ENCODE results near the gene ADARB2. TPM values are rescaled to one million over a fixed set of nuclear protein-coding genes. Genes with fewer than 3 reads are reported as not detected.

Gene ADARB2
- polyA plus RNA-seq, 6 donors from 2014 or later = 0.10 to 0.12 TPM; not detected in 4

- H3K9me3 Mint-ChIP-seq = peaks cover 0 to 2% (median 0%) of the 10 kb centered on the region in 7 donors
- ATAC-seq (ENCODE audit: low read depth in 2 of 2) = no peak
- no peak overlapping the region for H3K27ac Mint-ChIP-seq
- H3K4me1 Mint-ChIP-seq = no peaks in the 10 kb centered on the region
- H3K27me3 Mint-ChIP-seq = peaks cover 12 to 19% (median 19%) of the 10 kb centered on the region in 3 donors
- H3K36me3 Mint-ChIP-seq = no peaks in the 10 kb centered on the region
- DNase-seq = no peak
- H3K4me3 Mint-ChIP-seq = no peak overlapping the region
Measured at GRCh38 chr10:1175956-1176565, 561.3 kb downstream of the ADARB2 start.

- Mint-ChIP-seq H3K4me1 (no peaks in the 10 kb centered on the region), H3K27ac (no peak overlapping the region), H3K4me3 (no peak overlapping the region), H3K36me3 (no peaks in the 10 kb centered on the region), H3K9me3 (no peaks in the 10 kb centered on the region), H3K27me3 (peaks cover 10 to 20% (median 11%) of the 10 kb centered on the region in 3 donors)
- ATAC-seq (ENCODE audit: low read depth in 2 of 2) = no peak
- no peak for DNase-seq
Measured at GRCh38 chr10:1174022-1174421, 563.3 kb downstream of the ADARB2 start.

GRCh38 chr10:1173091-1173490 is 564.2 kb downstream of the ADARB2 start:
- ATAC-seq (ENCODE audit: low read depth in 2 of 2) (no peak), DNase-seq (no peak)
- no peaks in the 10 kb centered on the region for H3K36me3 Mint-ChIP-seq
- no peaks in the 10 kb centered on the region for H3K9me3 Mint-ChIP-seq
- no peaks in the 10 kb centered on the region for H3K4me1 Mint-ChIP-seq
- H3K4me3 Mint-ChIP-seq = no peak overlapping the region
- no peak overlapping the region for H3K27ac Mint-ChIP-seq
- H3K27me3 Mint-ChIP-seq = peaks cover 10 to 26% (median 13%) of the 10 kb centered on the region in 3 donors

- no peaks in the 10 kb centered on the region for H3K4me1 Mint-ChIP-seq
- H3K27ac Mint-ChIP-seq = no peak overlapping the region
- no peak overlapping the region for H3K4me3 Mint-ChIP-seq
- H3K9me3 Mint-ChIP-seq = peaks cover 0 to 2% (median 0%) of the 10 kb centered on the region in 7 donors
- DNase-seq = no peak
- no peaks in the 10 kb centered on the region for H3K36me3 Mint-ChIP-seq
- H3K27me3 Mint-ChIP-seq = peaks cover 10 to 29% (median 19%) of the 10 kb centered on the region in 3 donors
- no peak for ATAC-seq (ENCODE audit: low read depth in 2 of 2)
Measured at GRCh38 chr10:1172256-1172984, 564.9 kb downstream of the ADARB2 start.

GRCh38 chr10:1171586-1171985 is 565.7 kb downstream of the ADARB2 start:
- no peak for DNase-seq
- peak overlapping the region in 1 of 8 donors; percentile 35 for H3K4me3 Mint-ChIP-seq
- H3K4me1 Mint-ChIP-seq = no peaks in the 10 kb centered on the region
- no peaks in the 10 kb centered on the region for H3K36me3 Mint-ChIP-seq
- peaks cover 0 to 2% (median 0%) of the 10 kb centered on the region in 7 donors for H3K9me3 Mint-ChIP-seq
- ATAC-seq (ENCODE audit: low read depth in 2 of 2) = no peak
- H3K27me3 Mint-ChIP-seq = peaks cover 10 to 32% (median 23%) of the 10 kb centered on the region in 3 donors
- H3K27ac Mint-ChIP-seq = no peak overlapping the region

- ATAC-seq (ENCODE audit: low read depth in 2 of 2) = no peak
- no peaks in the 10 kb centered on the region for H3K4me1 Mint-ChIP-seq
Measured at GRCh38 chr10:1171182-1171581, 566.1 kb downstream of the ADARB2 start.

GRCh38 chr10:1170867-1171180 is 566.5 kb downstream of the ADARB2 start:
- H3K27ac Mint-ChIP-seq = no peak overlapping the region
- DNase-seq (no peak), ATAC-seq (ENCODE audit: low read depth in 2 of 2) (no peak)
- H3K9me3 Mint-ChIP-seq = peaks cover 0 to 2% (median 0%) of the 10 kb centered on the region in 7 donors
- no peaks in the 10 kb centered on the region for H3K4me1 Mint-ChIP-seq
- H3K27me3 Mint-ChIP-seq = peaks cover 10 to 32% (median 23%) of the 10 kb centered on the region in 3 donors
- H3K4me3 Mint-ChIP-seq = peak overlapping the region in 1 of 8 donors; percentile 22
- no peaks in the 10 kb centered on the region for H3K36me3 Mint-ChIP-seq

More at GRCh38 chr10:1171182-1171581, 566.1 kb downstream of the ADARB2 start:
- Mint-ChIP-seq H3K27ac (no peak overlapping the region), H3K9me3 (peaks cover 0 to 2% (median 0%) of the 10 kb centered on the region in 7 donors), H3K4me3 (peak overlapping the region in 1 of 8 donors; percentile 35), H3K27me3 (peaks cover 10 to 32% (median 23%) of the 10 kb centered on the region in 3 donors), H3K36me3 (no peaks in the 10 kb centered on the region)
- no peak for DNase-seq

- Mint-ChIP-seq H3K27me3 (peaks cover 8 to 32% (median 23%) of the 10 kb centered on the region in 3 donors), H3K36me3 (no peaks in the 10 kb centered on the region), H3K27ac (no peak overlapping the region), H3K4me1 (no peaks in the 10 kb centered on the region), H3K9me3 (peaks cover 0 to 2% (median 0%) of the 10 kb centered on the region in 7 donors), H3K4me3 (no peak overlapping the region)
- no peak for DNase-seq
- ATAC-seq (ENCODE audit: low read depth in 2 of 2) = no peak
Measured at GRCh38 chr10:1169981-1170866, 567.1 kb downstream of the ADARB2 start.

- peaks cover 6 to 32% (median 23%) of the 10 kb centered on the region in 3 donors for H3K27me3 Mint-ChIP-seq
- H3K4me1 Mint-ChIP-seq = no peaks in the 10 kb centered on the region
- H3K4me3 Mint-ChIP-seq = no peak overlapping the region
- DNase-seq = no peak
- H3K27ac Mint-ChIP-seq = no peak overlapping the region
- no peak for ATAC-seq (ENCODE audit: low read depth in 2 of 2)
- peaks cover 0 to 2% (median 0%) of the 10 kb centered on the region in 7 donors for H3K9me3 Mint-ChIP-seq
- H3K36me3 Mint-ChIP-seq = no peaks in the 10 kb centered on the region
Measured at GRCh38 chr10:1169186-1169885, 568.0 kb downstream of the ADARB2 start.

GRCh38 chr10:1168763-1169162 is 568.6 kb downstream of the ADARB2 start:
- Mint-ChIP-seq H3K4me3 (no peak overlapping the region), H3K4me1 (no peaks in the 10 kb centered on the region), H3K27me3 (peaks cover under 1 to 28% (median 20%) of the 10 kb centered on the region in 3 donors), H3K36me3 (no peaks in the 10 kb centered on the region), H3K9me3 (peaks cover 0 to 2% (median 0%) of the 10 kb centered on the region in 7 donors), H3K27ac (no peak overlapping the region)
- DNase-seq = no peak
- ATAC-seq (ENCODE audit: low read depth in 2 of 2) = no peak

- H3K4me3 Mint-ChIP-seq = no peak overlapping the region
- no peak for ATAC-seq (ENCODE audit: low read depth in 2 of 2)
- H3K4me1 Mint-ChIP-seq = no peaks in the 10 kb centered on the region
- no peak overlapping the region for H3K27ac Mint-ChIP-seq
- H3K27me3 Mint-ChIP-seq = peaks cover 0 to 23% (median 19%) of the 10 kb centered on the region in 3 donors
- DNase-seq = no peak
- H3K36me3 Mint-ChIP-seq = no peaks in the 10 kb centered on the region
- peaks cover 0 to 2% (median 0%) of the 10 kb centered on the region in 7 donors for H3K9me3 Mint-ChIP-seq
Measured at GRCh38 chr10:1166828-1167275, 570.5 kb downstream of the ADARB2 start.

- peaks cover 0 to 2% (median 0%) of the 10 kb centered on the region in 7 donors for H3K9me3 Mint-ChIP-seq
- no peaks in the 10 kb centered on the region for H3K36me3 Mint-ChIP-seq
- H3K27ac Mint-ChIP-seq = no peak overlapping the region
- ATAC-seq (ENCODE audit: low read depth in 2 of 2) (no peak), DNase-seq (no peak)
- H3K4me1 Mint-ChIP-seq = no peaks in the 10 kb centered on the region
- H3K27me3 Mint-ChIP-seq = peaks cover 0 to 23% (median 19%) of the 10 kb centered on the region in 3 donors
- no peak overlapping the region for H3K4me3 Mint-ChIP-seq
Measured at GRCh38 chr10:1166101-1166827, 571.1 kb downstream of the ADARB2 start.
